Fibroblast of peridontal ligament (primary cell): ENCODE results near the gene TYRP1.

ENCODE experiments used
- DNase-seq: peaks from one replicate; pipeline ENCODE4 v3.0.0-alpha.2; 2010; ENCODE audit errors: extremely low read depth

TYRP1 gene

DNA sequence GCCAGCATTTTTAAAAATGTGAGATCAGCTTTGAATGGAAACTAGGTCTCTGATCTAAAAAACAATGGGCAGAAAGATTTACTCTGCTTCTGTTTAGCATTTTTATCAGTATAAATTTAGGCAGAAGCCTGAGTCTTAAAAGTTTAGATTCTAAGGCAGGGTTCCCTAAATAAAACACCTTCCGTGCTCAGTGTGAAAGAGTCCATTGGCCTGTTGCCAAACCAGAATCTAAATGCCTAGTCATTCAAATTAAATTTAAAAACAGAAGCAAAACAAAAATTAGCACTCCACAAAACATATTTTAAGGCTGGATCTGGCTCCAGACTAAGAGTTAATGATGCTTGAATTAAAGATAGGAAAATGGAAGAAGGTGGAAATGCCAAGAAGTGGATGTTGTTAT lies 4.5 kb downstream of the TYRP1 start:
- DNase-seq, result no peak

DNA sequence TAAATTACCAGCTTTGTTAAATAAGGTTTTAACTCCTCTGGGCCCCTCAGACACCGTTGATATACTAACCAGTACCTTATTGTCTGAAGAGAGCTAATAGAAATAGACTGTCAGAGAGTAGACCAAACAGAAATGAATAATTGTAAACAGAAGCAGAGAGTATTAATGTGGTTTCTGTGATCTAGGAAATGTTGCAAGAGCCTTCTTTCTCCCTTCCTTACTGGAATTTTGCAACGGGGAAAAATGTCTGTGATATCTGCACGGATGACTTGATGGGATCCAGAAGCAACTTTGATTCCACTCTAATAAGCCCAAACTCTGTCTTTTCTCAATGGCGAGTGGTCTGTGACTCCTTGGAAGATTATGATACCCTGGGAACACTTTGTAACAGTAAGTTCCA lies 5.1 kb downstream of the TYRP1 start:
- DNase-seq, result peak; percentile 68

DNA sequence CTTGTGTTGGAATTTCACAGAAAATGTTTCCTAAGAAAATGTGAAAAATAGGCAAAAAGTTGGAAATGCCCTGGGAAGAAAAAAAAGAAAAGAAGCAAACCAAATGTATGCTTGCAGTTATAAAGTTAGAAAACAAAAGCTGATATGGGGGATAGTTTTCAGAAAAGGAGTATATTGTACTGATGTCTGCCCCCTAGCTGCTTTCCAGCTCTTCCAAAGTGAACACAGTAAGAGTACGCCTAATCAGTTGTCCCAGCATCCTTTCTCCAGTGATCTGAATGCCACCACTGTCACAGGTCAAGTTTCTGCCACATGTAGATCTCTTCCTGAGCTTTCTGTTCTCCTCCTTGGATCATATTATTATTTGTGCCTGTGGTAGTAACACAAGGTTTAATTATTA lies 5.8 kb downstream of the TYRP1 start:
- no peak for DNase-seq

DNA sequence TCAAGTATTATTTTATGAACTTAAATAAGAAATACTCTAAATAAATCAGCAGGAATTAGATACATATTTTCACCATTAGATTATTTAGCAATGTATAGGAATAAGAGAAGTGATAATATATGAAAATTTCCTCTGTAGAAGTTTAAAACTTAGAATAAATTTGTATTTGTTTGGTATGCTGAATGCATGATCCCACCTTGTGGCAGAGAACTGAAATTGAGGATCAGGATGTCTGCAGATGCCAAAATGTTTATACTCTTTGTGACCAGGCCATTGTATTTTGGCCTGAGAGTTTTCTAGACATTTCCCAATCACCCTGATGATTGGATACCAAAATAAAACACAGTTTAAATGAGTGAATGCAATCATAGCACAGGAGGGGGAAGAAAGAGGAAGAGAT lies 6.3 kb downstream of the TYRP1 start:
- peak; percentile 43 for DNase-seq

DNA sequence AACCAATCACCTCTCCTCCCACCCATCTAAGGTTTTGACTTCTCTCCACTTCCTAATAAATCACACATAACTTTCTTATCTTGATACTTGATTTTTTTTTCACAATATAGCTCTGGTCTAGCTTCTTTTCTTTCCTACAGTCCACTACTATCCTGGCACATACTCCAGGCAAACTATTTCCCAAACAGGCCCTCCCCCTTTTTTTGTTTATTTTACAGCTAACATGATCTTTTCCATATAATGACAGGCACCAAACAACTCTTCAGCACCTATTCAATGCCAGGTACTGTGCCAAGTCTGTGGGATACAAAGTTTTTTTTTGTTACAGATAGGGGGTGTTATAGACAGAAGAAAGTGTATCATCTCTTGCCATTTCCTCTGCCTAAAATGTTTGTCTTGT lies 7.9 kb downstream of the TYRP1 start:
- no peak for DNase-seq

DNA sequence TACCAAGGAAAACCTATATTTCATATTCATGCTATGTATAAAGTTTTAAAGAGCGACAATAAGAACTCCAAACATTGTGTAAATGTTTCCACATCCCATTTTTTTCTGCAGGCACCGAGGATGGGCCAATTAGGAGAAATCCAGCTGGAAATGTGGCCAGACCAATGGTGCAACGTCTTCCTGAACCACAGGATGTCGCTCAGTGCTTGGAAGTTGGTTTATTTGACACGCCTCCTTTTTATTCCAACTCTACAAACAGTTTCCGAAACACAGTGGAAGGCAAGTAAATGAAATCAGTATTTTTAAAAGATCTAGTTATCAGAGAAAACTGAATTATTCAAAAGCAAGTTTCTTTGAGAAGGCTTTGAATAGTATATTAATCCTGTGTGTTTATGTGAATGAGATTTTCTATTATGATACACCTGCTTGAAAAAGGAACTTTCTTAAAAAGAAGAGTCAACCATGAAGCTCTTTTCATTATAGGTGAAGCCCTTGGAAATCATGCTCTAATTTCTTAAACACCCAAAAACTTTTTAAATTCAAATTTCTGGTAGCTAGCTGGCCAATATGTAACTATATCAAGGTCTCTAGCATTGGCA lies 9.1 kb downstream of the TYRP1 start:
- DNase-seq, result peak; percentile 83

DNA sequence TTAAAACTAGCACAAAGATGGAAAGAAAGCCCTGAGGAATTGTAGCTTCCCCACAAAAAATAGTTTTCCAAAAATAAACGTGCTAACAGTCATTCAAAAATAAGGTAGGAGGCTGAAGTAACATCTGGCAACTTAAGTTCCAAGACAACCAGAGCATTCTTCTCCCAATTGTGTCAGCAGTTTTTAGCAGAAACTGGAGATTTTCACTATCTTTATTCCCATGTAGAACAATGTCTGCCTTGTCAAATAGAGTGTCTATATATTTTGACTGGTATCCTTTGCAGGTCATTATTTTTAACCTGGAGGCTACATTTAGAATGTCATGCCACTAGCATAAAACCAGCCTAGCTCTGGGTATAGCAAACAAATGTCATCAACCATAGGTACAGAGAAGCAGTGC lies 10.8 kb downstream of the TYRP1 start:
- no peak for DNase-seq

DNA sequence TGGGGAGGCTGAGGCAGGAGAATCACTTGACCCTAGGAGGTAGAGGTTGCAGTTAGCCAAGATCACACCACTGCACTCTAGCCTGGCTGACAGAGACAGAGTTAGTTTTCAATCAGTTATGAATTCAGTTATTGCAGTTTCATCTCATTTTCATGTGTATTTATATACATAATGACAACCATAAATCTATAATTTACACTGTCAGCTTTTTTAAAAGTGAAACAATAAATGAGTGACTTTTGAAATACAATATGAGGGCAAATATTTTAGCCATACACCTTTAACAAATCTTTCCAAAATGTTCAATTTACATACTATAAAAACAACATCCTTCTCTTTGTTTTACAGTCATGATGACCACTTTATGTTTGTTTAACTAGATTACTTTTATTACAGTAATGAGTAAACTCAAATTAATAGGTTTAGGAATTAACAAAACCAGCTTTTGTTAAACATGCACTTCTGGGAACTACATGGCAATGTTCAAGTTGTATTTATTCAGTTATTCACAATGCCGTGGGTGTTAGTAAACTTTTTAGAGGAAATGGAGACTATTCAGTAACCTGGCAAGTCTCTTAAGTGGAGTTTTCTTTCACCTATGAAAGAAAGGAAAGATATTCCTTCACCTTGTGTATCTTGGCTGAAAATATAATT lies 12.7 kb downstream of the TYRP1 start:
- DNase-seq, result no peak

DNA sequence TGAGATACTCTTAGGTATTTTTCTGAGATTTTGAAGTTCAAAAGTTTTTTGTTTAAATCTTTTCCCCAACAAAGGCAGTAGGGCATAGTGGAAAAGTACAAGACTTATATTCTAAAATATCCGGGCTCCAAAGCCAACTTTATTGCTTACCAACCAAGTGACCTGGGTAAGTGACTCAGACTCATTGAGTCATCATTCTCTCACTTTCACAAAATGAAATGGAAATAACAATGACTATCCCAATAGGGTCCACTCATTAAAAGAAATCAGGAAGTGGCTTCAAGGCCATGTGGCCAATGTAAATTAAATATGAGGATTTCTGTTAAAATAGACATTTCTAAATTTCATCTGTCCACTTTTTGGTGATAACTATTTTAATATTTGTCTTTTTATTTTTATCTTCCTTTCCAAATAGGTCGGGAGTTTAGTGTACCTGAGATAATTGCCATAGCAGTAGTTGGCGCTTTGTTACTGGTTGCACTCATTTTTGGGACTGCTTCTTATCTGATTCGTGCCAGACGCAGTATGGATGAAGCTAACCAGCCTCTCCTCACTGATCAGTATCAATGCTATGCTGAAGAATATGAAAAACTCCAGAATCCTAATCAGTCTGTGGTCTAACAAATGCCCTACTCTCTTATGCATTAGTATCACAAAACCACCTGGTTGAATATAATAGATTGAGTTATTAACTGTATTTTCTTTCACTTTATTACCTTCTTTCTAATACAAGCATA lies 15.5 kb downstream of the TYRP1 start:
- DNase-seq, result peak; percentile 73

DNA sequence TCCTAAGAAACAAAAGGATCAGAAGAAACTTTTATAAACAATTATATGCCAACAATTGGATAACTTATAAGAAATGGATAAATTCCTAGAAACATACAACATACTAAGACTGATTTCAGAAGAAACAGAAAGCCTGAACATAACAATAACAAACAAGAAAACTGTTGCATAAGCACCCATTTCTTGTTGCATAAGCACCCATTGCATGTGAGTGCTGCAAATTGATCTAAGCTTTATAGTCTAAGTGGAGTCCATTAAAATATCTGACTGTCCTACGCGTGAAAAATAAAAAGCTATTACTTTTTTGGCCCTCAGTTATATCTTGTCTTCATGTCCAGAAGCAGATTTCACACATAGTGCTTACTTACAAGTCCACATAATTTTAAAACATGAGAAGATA lies 19.3 kb downstream of the TYRP1 start:
- DNase-seq, result peak; percentile 42

DNA sequence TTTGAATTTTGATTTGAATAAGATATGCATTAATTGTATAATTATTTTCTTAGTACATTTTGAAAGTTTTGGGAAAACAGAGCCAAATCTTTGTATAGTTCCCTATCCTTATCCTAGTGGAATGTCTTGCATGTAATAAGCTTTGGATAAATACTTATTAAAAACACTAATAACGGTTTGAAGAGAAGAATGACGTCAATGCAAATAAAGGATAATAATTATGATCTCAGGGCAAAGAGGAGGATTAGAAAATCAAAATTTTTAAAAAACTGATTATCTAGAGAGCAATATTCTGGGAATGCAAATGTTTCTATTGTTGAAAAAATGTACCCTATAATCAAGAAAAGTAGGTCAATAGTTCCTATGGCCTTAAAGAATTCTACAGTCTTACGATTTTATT lies 22.1 kb downstream of the TYRP1 start:
- DNase-seq, result no peak

DNA sequence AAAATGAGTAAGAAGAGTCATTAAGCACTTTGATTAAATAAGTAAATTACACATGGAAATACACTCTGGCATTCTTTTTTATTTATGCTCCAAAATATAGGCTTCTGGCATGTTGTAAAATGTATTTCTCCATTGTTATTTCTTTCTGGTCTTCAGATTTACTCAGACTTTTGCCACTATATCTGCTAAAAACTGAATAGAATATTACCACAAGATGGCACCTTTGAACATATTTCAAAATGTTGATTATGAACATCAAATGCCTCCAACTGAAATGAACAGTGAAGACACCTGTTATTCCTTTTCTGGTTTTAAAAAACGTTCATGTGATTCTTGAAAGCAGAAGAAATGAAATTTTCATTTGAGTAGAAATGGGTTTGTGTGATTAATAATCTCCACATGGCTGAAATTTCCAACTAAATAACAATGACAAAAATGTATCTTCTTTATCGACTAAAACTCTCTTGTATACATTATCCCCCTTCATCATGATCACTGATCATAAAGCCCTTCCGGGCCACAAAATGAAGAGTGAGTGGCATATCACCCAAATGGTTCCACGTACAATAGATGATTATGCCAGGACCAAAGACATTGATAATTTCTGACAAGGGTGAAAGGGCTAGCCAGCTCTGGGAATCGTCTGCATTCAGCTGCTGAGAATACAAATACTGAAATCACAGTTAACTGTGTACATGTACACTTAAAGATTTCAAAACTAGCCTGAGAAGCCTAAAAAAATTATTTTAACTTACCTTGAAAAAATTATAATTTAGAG lies 23.8 kb downstream of the TYRP1 start:
- DNase-seq, result no peak

DNA sequence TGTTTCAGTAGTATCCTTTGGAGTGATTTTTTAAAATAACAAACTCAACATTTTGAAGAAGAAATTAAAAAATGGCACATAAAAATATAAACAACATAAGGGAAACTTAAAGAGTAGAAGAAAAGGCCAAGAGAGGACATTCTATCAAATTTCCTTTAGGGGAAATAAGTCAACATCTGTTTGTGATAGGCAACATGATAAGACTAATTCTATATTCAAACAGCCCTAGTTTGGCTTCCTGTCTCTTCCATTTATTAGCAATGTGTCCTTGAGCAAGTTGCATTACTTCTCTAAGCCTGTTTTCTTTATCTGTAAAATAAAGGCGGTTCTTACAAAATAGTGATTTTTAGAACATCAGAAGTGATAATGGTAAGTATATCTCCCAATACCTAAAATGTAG lies 24.7 kb downstream of the TYRP1 start:
- DNase-seq, result no peak

DNA sequence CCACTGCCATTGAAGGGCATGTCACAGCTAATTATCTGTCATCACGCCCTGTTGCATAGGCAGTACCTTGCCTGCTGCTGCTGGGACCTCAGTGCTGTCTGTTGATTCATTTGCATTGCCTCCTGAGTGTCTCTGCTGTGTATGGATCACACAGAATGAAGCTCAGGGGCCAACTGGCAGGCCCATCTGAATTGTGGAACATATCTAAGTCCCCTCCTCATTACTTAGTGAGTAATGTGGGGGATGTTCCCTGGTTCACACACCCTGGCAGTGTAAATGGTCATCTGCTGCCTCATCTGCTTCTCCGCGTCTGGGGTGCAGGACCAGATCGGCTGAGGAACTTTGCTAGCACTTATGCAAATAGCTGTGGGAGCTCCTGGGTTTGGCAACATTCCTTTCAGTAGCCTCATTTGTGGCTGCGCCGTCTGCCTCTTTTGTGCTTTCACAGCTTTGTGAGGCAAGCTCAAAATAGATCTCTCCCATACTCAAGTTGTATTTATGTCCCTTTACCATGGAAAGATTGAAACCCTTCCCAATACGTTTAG lies 25.4 kb downstream of the TYRP1 start:
- DNase-seq, result peak; percentile 69

DNA sequence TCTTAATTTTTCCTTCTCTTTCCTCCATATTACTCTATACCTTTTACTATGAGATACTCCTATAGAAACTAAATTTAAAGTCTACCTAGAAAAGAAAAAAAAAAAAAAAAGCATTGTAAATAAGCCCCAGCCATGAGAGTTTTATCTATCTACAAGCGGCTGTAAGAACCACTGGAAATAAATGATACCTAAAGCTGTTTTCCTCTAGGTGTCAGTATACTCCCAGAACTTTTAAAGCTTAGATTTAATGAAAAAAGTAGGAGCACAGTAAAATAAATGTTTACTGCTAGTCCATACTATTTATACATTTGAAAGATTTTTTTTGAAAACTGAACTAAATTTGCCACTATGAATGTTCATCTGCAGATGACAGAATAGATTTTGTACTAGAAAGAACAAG lies 26.2 kb downstream of the TYRP1 start:
- DNase-seq, result peak; percentile 80

DNA sequence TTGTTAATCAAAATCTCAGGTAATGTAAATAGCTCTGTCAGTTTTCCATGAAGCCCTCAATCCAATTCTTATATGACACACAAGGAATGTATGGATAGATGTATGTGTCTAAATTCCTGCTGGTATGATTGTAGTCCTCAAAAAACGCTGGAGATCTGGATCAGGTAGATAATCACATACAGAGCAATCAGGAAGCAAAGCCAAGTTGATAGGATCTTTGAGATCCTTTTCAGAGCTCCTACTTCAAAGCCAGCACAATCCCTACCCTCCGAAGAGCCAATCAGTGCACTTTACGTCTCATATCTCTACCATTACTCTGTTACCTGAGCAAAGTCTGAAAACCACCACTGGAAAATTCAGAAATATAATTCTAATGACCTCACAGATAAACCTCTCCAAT lies 27.4 kb downstream of the TYRP1 start:
- DNase-seq, result no peak

DNA sequence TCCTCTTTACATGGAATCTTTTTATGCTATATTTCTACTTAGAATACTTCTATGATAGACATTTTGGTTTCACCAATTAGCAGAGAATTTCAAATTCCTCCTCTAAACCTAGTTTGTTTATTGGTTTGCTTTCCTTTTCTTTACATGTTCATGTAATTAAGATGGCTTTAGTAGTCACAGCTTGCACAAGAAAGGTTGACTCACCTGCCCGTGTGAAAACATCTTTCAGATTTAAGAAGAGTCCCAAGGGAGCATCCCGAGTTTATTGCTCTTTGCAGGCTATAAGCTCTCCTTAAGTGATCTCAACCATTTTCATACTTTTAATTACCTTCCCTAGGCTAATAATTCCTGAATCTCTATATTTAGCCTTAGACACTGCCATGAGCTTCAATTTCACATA lies 28.9 kb downstream of the TYRP1 start:
- DNase-seq, result peak; percentile 51

DNA sequence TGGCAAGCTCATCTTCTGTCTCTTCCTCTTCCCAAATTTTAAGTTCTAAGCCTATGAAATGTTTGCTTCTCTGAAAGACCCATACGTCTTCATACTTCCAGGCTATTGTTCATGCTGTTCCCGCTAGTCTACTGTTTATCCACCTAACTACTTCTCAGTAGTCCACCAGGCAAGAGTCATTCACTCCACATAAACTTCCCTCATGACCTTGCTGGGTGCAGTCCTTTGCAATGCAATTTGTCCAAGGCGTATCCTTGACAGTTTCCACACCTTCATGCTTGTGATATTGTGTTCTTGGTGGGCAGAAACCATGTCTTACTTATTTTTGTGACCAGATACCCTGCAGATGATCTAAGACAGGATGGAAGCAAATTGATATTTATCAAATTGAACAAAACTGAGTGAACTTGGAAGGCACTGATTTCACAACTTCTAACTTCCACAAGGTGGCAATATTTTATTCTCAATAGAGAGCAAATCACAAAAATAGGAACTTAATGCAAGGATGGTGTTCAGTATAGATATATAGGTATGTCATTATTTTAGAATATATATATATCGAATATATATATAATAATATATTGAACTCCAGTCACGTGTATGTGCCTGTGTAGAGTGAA lies 30.3 kb downstream of the TYRP1 start:
- DNase-seq, result peak; percentile 70

DNA sequence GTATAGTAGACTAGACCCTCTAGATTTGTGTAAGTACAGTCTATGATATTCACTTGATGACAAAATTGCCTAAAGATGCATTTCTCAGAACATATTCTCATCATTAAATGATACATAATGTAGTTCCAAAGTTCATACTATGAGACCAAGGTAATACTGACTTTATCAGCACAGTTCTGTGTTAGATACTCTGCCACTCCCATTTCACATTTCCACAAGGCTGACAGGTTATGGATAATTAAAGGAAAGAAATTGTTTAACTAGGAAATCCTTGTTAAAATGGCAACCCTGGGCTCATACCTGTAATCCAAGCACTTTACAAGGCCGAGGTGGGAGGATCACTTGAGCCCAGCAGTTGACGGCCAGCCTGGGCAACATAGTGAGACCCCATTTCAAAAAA lies 33.6 kb downstream of the TYRP1 start:
- DNase-seq, result no peak

DNA sequence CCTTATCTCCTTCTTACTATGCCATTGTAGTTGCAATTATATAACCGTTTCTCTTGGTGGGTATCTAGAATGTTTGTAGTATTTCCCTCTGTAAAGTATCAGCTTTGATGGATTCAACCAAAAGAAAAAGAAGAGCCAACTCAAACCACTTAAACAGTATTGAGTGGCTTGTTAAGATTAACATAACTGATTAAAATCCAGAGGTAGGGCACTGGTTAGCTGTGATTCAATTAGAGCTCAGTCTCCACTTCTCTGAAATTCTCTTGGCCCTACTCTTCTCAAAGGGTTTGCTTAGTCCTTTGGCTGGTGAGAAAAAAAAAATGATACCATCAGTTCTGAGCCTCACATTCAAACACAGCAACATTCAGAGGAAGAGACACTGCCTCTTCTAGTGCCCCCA lies 37.0 kb downstream of the TYRP1 start:
- DNase-seq, result no peak

DNA sequence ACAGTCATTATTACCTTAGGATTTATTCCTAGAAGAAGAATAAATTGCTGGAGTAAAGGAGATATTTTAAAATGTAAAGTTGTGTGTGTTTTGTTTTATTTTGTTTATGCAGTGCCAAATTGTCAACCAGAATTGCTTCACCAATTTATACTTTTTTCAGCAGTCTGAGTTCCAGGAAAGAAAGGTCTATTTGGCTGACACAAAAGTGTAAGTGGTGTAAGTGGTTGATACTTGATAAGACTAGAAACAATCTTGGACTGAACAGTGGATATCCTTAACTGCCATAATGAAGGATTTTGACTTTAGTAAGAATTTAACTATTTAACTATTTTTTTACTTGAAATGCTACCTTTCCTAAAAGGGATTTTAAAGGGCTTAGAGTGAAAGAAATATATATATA lies 37.7 kb downstream of the TYRP1 start:
- DNase-seq, result no peak

DNA sequence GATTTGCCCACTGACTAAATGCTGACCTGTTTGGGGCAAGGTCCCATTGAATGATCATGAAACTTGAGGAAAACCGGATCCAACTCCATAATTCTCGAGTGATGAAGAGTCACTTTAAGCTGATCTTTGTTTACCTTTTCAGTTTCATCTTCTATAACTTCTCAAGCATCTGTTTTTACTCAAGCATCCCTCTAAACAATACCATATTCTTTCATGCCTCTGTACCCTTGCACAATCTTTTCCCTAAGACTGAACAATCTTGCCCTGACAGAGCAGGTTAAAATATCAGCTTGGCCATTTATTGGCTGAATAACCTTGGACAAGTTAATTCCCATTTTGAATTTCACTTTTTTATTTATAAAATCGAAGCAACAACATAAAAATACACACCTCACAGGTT lies 39.8 kb downstream of the TYRP1 start:
- peak; percentile 61 for DNase-seq
